Vagina (tissue), 2 donors: ENCODE data around the gene RASA1. TPM values are rescaled to one million over a fixed set of nuclear protein-coding genes. Genes with fewer than 3 reads are reported as not detected.

Source experiments
- DNase-seq, 2 donors: peaks; one replicate each; pipeline ENCODE4 v3.0.0-alpha.2; 2017; ENCODE audit errors: extremely low spot score in 2 of 2
- H3K27ac ChIP-seq: fragments of 200-600 bp; sonication (generic); one replicate; pipeline ENCODE4 v1.5.1; 2019
- H3K27me3 ChIP-seq: fragments of 200-600 bp; sonication (generic); one replicate; pipeline ENCODE4 v1.5.1; 2019
- H3K36me3 ChIP-seq, 2 donors: fragments of 200-600 bp; sonication (generic); one replicate each; pipeline ENCODE4 v1.5.1; 2017 to 2019
- H3K4me1 ChIP-seq: fragments of 200-600 bp; sonication (generic); one replicate; pipeline ENCODE4 v1.5.1; 2019
- H3K4me3 ChIP-seq, 2 donors: fragments of 200-600 bp; sonication (generic); 1 replicate in 1 of 2; 2 replicates in 1 of 2; pipeline ENCODE4 v1.5.1; 2016 to 2019
- H3K9me3 ChIP-seq: fragments of 200-600 bp; sonication (generic); one replicate; pipeline ENCODE4 v1.5.1; 2019
- POLR2A ChIP-seq, 2 donors: fragments of 450-650 bp; IDR thresholded peaks; one replicate each; pipeline ENCODE4 v1.6.1; 2017; ENCODE audit warnings: antibody characterized with exemption in 2 of 2, mild to moderate bottlenecking in 2 of 2, moderate library complexity in 2 of 2
- POLR2AphosphoS5 ChIP-seq, 2 donors: sonication (generic); formaldehyde crosslinking; IDR thresholded peaks; one replicate each; pipeline ENCODE4 v1.9.0; 2017; ENCODE audit warnings: antibody characterized with exemption in 2 of 2, mild to moderate bottlenecking in 2 of 2, low read depth in 1 of 2; ENCODE audit not compliant: insufficient read depth in 1 of 2
- intact Hi-C: fragments of 100-400 bp; cut with DNase I; formaldehyde crosslinking; loops from one replicate; pipeline ENCODE4 v1.15.1; 2023
- small RNA-seq: library from RNA; depleted of rRNA; stranded (forward); fragments of <200 nt; gene quantifications from one replicate; pipeline ENCODE3, GENCODE V24; 2016
- total RNA-seq: library from RNA; depleted of rRNA; stranded (reverse); fragments of >200 nt; gene quantifications from one replicate; pipeline ENCODE4 v1.2.3, GENCODE V29; 2016
- TF ChIP-seq, protein P1 (sequence below), 3 experiments: fragments of 450-650 bp in 2 of 3; fragments of 200-600 bp in 1 of 3; sonication (generic) in 1 of 3; IDR thresholded peaks; one replicate each; pipeline ENCODE4 v1.5.1; 2017 to 2019; ENCODE audit warnings: antibody characterized with exemption in 3 of 3, mild to moderate bottlenecking in 2 of 3, moderate library complexity in 2 of 3

The RASA1 gene
- total RNA-seq, 1 donor from 2014 or later: 22.1 TPM

DNA sequence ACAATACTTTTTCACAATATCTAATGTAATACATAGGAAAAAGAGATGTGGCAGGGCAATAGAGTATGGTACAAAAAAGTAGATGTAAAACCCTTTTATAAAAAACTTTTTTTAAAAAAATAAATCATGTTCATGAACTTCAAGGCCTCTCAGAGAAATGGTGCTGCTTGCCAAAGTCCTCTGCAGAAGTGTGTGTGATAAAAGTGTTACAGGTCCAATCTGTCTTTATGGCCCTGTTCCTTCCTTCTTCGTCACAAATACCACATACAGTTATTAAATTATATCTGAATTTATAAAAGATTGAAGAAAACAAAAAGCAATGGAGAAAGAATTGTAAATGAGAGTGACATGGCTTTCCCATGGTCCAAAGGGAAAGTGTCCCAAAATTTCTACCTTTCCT, 166.8 kb downstream of the RASA1 start:
- H3K4me3 ChIP-seq: no peak overlapping the region
- no peak for DNase-seq
- no peaks in the 10 kb centered on the region for H3K36me3 ChIP-seq
- TF ChIP-seq POLR2AphosphoS5 (IDR thresholded peaks at IDR 0.05; ENCODE audit: insufficient read depth in 1 of 2, low read depth in 1 of 2) (no peak), POLR2A (IDR thresholded peaks at IDR 0.05) (no peak)
- TF ChIP-seq, protein P1, sequence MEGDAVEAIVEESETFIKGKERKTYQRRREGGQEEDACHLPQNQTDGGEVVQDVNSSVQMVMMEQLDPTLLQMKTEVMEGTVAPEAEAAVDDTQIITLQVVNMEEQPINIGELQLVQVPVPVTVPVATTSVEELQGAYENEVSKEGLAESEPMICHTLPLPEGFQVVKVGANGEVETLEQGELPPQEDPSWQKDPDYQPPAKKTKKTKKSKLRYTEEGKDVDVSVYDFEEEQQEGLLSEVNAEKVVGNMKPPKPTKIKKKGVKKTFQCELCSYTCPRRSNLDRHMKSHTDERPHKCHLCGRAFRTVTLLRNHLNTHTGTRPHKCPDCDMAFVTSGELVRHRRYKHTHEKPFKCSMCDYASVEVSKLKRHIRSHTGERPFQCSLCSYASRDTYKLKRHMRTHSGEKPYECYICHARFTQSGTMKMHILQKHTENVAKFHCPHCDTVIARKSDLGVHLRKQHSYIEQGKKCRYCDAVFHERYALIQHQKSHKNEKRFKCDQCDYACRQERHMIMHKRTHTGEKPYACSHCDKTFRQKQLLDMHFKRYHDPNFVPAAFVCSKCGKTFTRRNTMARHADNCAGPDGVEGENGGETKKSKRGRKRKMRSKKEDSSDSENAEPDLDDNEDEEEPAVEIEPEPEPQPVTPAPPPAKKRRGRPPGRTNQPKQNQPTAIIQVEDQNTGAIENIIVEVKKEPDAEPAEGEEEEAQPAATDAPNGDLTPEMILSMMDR (IDR thresholded peaks at IDR 0.05): no peak
- intact Hi-C loops: no loop called here
- no peaks in the 10 kb centered on the region for H3K27me3 ChIP-seq
- H3K27ac ChIP-seq: no peak overlapping the region
- no peaks in the 10 kb centered on the region for H3K9me3 ChIP-seq
- H3K4me1 ChIP-seq: no peaks in the 10 kb centered on the region

DNA sequence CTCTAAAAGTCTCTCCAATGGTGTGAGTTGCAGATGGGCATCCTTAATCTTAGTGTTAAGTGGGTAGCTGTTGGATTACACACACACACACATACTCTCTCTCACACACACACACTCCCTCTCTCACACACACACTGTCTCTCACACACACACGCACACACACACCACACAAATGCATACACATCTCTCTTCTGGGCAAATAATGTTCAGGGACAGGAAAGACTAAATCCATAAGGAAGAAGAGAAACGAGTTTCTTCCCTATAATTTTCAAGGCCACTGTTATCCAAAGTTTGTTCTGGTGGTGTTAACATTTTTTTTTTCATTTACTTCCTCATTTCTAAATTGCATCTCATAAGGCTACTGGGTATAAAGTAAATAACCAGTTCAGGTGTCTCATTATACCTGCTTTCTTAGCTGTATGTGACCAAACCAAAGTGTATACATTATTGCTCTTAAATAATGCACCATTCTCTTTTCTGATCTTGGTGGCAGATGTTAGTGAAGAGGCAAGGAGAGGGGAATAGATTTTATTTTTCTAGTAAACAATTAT, 167.5 kb downstream of the RASA1 start:
- intact Hi-C loops: no loop called here
- TF ChIP-seq POLR2A (IDR thresholded peaks at IDR 0.05) (no peak), POLR2AphosphoS5 (IDR thresholded peaks at IDR 0.05; ENCODE audit: insufficient read depth in 1 of 2, low read depth in 1 of 2) (no peak)
- TF ChIP-seq, protein P1 (IDR thresholded peaks at IDR 0.05): no peak
- Histone ChIP-seq H3K4me3 (no peak overlapping the region), H3K27ac (no peak overlapping the region), H3K27me3 (no peaks in the 10 kb centered on the region), H3K4me1 (no peaks in the 10 kb centered on the region), H3K9me3 (no peaks in the 10 kb centered on the region), H3K36me3 (no peaks in the 10 kb centered on the region)
- no peak for DNase-seq

DNA sequence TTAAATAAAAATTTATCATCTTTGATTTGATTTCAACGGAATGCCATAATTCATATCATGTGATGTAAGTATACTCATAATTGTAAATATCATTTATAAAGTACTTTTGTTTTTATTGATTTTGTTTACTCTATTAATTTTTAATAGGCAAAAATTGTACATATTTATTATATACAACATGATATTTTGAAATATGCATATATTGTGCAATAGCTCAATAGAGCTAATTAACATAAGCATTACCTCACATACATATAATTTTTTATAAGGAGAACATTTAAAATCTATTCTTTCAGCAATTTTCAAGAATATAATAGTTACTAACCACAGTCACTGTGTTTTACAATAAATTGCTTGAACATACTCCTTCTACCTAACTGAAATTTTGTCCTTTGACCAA, 170.0 kb downstream of the RASA1 start:
- no peak overlapping the region for H3K27ac ChIP-seq
- intact Hi-C loops: no loop called here

DNA sequence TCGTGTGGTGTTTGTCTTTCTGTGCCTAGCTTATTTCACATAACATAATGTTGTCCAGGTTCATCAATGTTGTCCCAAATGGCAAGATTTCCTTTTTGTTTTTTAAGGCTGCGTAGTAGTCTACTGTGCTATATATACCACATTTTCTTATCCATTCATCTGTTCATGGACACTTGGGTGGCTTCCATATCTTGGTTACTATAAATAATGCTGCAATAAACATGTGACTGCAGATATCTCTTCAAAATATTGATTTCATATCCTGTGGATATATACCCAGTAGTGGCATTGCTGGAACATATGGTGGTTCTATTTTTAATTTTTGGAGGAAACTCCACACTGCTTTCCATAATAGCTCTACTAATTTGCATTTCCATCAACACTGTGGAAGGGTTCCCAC, 170.5 kb downstream of the RASA1 start:
- TF ChIP-seq POLR2AphosphoS5 (IDR thresholded peaks at IDR 0.05; ENCODE audit: insufficient read depth in 1 of 2, low read depth in 1 of 2): no peak
- TF ChIP-seq POLR2A (IDR thresholded peaks at IDR 0.05): no peak
- TF ChIP-seq, protein P1 (IDR thresholded peaks at IDR 0.05): no peak
- no peaks in the 10 kb centered on the region for H3K27me3 ChIP-seq
- H3K4me3 ChIP-seq: no peak overlapping the region
- DNase-seq: no peak
- H3K4me1 ChIP-seq: no peaks in the 10 kb centered on the region
- no peaks in the 10 kb centered on the region for H3K36me3 ChIP-seq
- no peak overlapping the region for H3K27ac ChIP-seq
- intact Hi-C loops: no loop called here
- H3K9me3 ChIP-seq: no peaks in the 10 kb centered on the region

More for the DNA sequence above, 170.0 kb downstream of the RASA1 start:
- Histone ChIP-seq H3K27me3 (no peaks in the 10 kb centered on the region), H3K9me3 (no peaks in the 10 kb centered on the region), H3K4me1 (no peaks in the 10 kb centered on the region), H3K4me3 (no peak overlapping the region), H3K36me3 (no peaks in the 10 kb centered on the region)
- DNase-seq: no peak
- TF ChIP-seq POLR2A (IDR thresholded peaks at IDR 0.05): no peak
- TF ChIP-seq, protein P1 (IDR thresholded peaks at IDR 0.05): no peak
- TF ChIP-seq POLR2AphosphoS5 (IDR thresholded peaks at IDR 0.05; ENCODE audit: insufficient read depth in 1 of 2, low read depth in 1 of 2): no peak

Small RNAs within 50 kb of the gene (small RNA-seq; reads per million reads assigned to genes)
- gene RN7SL629P (not detected), gene RNU6-606P (not detected), gene RNU6-727P (not detected)

Other genes with a start within 250 kb of the RASA1 start
- gene CCNH, start 145.0 kb downstream of the RASA1 start, total RNA-seq: 112 TPM